Mucosa of rectum (tissue), 2 donors: ENCODE data around the gene ZNRF3.
"Not testable (repeated sequence)": the region's sequence is repeated elsewhere in the genome, so short reads cannot be mapped to it uniquely, and the experiment has no call there.

Experiments used
- H3K27ac ChIP-seq, 2 donors: one replicate each; pipeline ENCODE4 v1.7.0; 2013; ENCODE audit warnings: inconsistent platforms in 2 of 2, low read depth in 2 of 2, low read length in 2 of 2
- H3K27me3 ChIP-seq, 2 donors: one replicate each; pipeline ENCODE4 v1.7.0; 2013; ENCODE audit warnings: low read length in 2 of 2; ENCODE audit not compliant: control insufficient read depth in 2 of 2, insufficient read depth in 2 of 2
- H3K36me3 ChIP-seq, 2 donors: one replicate each; pipeline ENCODE4 v1.7.0; 2013; ENCODE audit warnings: low read length in 2 of 2; ENCODE audit not compliant: control insufficient read depth in 2 of 2, insufficient read depth in 2 of 2
- H3K4me1 ChIP-seq, 2 donors: one replicate each; pipeline ENCODE4 v1.7.0; 2013; ENCODE audit warnings: low read length in 2 of 2, mild to moderate bottlenecking in 1 of 2; ENCODE audit not compliant: control insufficient read depth in 2 of 2, insufficient read depth in 2 of 2
- H3K4me3 ChIP-seq, 2 donors: one replicate each; pipeline ENCODE4 v1.7.0; 2013; ENCODE audit warnings: low read length in 2 of 2
- H3K9ac ChIP-seq, 2 donors: one replicate each; pipeline ENCODE4 v1.7.0; 2013; ENCODE audit warnings: low read length in 2 of 2, low read depth in 1 of 2, mild to moderate bottlenecking in 1 of 2
- H3K9me3 ChIP-seq, 2 donors: one replicate each; pipeline ENCODE4 v1.7.0; 2013; ENCODE audit warnings: low read length in 2 of 2; ENCODE audit not compliant: control insufficient read depth in 2 of 2
- donor health status: healthy.
- donor health status: Normal muscosa, but diverticular disease.

The ZNRF3 gene

DNA sequence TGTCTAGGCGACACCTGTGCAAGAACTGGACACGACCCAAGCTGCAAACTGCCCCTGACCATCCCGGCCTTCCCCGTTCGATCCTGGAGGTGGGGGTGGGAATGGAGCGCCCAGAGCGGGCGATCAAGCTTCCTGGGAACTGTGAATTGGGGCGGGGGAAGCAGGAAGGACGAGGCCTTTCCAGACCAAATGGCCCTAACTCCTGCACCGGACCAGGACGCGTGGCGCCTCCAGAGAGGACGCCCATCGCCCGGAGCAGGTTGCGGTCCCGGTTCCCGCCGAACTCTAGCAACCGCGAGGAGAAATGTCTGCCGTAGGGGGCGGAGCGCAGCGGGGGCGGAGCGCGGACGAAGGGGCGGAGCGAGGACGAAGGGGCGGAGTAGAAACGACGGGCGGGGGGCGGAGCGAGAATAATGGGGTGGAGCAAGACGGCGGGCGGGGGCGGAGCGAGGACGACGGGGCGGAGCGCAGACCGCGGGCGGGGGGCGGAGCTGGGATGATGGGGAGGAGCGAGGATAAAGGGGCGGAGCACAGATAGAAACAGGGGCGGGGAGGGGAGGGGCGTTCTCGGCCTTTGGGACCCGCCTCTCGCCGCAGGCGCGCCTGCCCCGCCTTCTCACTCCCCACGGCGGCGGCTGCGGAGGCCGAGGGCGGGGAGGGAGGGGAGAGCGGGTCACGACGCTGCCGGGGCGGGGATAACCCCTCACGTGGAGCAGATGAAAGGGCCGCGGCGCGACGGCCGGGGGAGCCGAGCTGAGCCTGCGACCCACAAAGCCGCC lies at the start of gene ZNRF3:
Gene ZNRF3 (plus strand): TSS at position 695 of the 779 bp plus-strand sequence. CDS start 195 bp downstream, outside the sequence.
- Histone ChIP-seq H3K9ac (peak within 1 kb of the TSS; percentile 47 to 63), H3K4me1 (peaks cover 21 to 24% of the 10 kb centered on the region in 2 donors)

DNA sequence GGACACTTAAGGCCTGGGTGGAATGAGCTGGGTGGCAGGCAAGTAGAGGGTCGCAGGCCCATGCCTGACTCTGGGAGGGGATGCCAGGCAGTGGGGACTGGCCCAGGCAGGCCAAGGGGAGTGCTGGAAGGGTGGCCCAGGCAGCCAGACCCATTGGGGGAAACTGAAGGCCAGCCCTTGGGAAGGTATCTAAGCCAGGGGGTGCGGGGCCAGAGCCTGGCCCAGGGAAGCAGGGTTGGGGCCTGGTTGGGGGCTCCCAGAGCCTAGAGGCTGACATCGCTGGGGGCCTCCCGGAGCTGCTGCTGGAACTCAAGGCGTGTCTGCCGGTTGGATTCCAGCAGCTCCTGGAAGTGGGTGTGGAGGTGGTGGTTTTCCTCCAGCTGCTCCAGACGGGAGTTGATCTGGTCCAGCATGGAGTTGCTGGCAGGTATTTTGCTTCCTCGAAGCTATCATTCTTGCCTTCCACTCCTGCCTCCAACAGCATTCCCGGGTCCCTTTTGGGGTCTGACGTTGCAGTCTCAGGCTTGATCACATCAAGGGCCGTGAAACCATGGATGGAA lies 47.7 kb upstream of the ZNRF3 start:
- H3K4me1 ChIP-seq: no peaks in the 10 kb centered on the region
- H3K27me3 ChIP-seq: no peaks in the 10 kb centered on the region
- no peak overlapping the region for H3K4me3 ChIP-seq
- H3K36me3 ChIP-seq: no peaks in the 10 kb centered on the region
- no peaks in the 10 kb centered on the region for H3K9me3 ChIP-seq
- no peak overlapping the region for H3K9ac ChIP-seq
- H3K27ac ChIP-seq: no peak overlapping the region

More for the DNA sequence above, at the start of gene ZNRF3:
- Histone ChIP-seq H3K9me3 (no peaks in the 10 kb centered on the region), H3K27me3 (no peaks in the 10 kb centered on the region), H3K4me3 (peak within 1 kb of the TSS; percentile 80 to 83), H3K27ac (peak within 1 kb of the TSS; percentile 56 to 70), H3K36me3 (no peaks in the 10 kb centered on the region)

DNA sequence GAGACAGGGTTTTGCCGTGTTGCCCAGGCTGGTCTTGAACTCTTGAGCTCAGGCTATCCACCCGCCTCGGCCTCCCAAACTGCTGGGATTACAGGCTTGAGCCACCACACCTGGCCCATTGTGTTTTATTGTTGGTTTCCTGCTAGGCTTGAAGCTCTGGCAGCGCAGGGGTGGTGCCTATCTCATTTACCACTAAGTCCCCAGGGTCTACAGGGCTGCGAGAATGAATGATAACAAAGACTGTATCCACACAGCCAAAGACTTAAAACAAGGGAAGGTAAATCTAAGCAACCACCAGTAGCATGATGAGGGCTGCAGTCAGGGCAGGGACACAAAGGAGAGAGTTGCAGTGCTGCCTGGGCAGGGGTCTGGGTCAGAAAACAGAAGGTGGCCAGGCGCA lies 45.7 kb upstream of the ZNRF3 start:
- H3K4me3 ChIP-seq: no peak overlapping the region
- no peaks in the 10 kb centered on the region for H3K36me3 ChIP-seq
- H3K27ac ChIP-seq: no peak overlapping the region
- no peaks in the 10 kb centered on the region for H3K27me3 ChIP-seq
- no peaks in the 10 kb centered on the region for H3K4me1 ChIP-seq
- H3K9me3 ChIP-seq: no peaks in the 10 kb centered on the region
- no peak overlapping the region for H3K9ac ChIP-seq

DNA sequence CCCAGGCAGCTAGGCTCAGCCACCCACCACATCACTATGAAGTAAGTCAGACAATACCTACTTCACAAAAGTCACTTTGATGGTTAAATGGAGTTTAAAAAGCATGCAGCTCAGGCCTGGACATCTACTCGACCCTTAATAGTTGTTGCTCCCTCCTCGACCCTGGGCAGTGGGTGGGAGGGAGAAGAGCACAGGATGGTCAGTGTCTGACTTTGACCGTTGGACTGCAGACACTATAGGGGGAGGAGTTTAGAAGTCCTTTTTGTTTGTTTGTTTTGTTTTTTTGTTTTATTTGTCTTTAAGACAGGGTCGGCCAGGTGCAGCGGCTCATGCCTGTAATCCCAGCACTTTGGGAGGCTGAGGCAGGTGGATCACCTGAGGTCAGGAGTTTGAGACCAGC lies 44.4 kb upstream of the ZNRF3 start:
- no peak overlapping the region for H3K27ac ChIP-seq
- no peaks in the 10 kb centered on the region for H3K27me3 ChIP-seq
- H3K36me3 ChIP-seq: no peaks in the 10 kb centered on the region
- no peak overlapping the region for H3K4me3 ChIP-seq
- H3K9ac ChIP-seq: no peak overlapping the region
- H3K9me3 ChIP-seq: no peaks in the 10 kb centered on the region
- peaks cover 0 to 5% of the 10 kb centered on the region in 2 donors for H3K4me1 ChIP-seq

DNA sequence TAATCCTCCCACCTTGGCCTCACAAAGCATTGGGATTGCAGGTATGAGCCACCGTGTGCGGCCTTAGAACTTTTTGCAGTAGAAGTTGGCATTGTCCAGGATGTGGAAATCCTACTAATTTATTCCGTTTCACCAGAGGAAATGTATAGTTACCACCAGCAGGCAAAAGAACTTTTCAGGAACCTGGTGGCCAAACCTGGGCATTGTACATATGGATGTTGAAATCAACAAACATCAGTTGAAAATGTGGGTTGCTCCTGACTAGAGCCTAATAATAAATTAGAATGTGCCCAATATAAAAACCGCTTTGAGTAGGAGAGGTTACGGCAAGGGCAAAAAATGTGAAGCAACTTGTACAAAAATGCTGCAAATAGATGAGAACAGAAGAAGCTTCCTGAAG lies 42.3 kb upstream of the ZNRF3 start:
- H3K4me3 ChIP-seq: no peak overlapping the region
- H3K9me3 ChIP-seq: no peaks in the 10 kb centered on the region
- no peaks in the 10 kb centered on the region for H3K27me3 ChIP-seq
- H3K36me3 ChIP-seq: no peaks in the 10 kb centered on the region
- no peak overlapping the region for H3K9ac ChIP-seq
- H3K27ac ChIP-seq: no peak overlapping the region
- peaks cover 0 to 5% of the 10 kb centered on the region in 2 donors for H3K4me1 ChIP-seq

DNA sequence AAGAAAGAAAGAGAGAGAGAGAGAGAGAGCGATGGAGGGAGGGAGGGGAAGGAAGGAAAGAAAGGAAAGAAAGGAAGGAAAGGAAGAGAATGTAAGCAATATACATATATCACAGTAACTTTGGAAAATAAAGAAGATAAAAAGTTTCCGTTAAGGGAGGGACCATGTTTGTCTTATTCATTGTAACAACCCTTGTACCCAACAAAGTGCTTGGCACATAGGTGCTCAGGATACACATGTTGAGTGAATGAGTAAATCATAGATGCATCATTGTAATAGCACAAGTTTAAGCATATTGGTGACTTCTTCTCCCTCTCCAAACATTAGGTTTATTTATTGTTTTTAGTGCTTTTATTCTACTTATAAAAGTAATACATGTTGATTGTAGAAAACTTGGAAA lies 39.7 kb upstream of the ZNRF3 start:
- Histone ChIP-seq H3K4me1 (peaks cover 0 to 5% of the 10 kb centered on the region in 2 donors), H3K4me3 (no peak overlapping the region), H3K9ac (no peak overlapping the region), H3K27ac (no peak overlapping the region), H3K27me3 (no peaks in the 10 kb centered on the region), H3K36me3 (no peaks in the 10 kb centered on the region), H3K9me3 (no peaks in the 10 kb centered on the region)

DNA sequence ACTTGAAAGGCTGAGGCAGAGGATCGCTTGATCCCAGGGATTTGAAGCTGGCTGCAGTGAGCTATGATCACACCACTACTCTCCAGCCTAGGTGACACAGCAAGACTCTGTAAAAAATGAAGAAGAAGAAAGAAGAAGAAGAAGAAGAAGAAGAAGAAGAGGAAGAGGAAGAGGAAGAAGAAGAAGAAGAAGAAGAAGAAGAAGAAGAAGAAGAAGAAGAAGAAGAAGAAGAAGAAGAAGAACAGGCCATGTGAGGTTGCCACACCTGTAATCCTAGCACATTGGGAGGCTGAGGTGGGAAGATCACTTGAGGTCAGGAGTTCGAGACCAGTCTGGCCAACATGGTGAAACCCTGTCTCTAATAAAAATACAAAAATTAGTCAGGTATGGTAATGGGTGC lies 39.1 kb upstream of the ZNRF3 start:
- not testable (repeated sequence) for H3K27ac ChIP-seq, H3K9me3 ChIP-seq, H3K4me1 ChIP-seq, H3K9ac ChIP-seq, H3K4me3 ChIP-seq, H3K27me3 ChIP-seq, H3K36me3 ChIP-seq

DNA sequence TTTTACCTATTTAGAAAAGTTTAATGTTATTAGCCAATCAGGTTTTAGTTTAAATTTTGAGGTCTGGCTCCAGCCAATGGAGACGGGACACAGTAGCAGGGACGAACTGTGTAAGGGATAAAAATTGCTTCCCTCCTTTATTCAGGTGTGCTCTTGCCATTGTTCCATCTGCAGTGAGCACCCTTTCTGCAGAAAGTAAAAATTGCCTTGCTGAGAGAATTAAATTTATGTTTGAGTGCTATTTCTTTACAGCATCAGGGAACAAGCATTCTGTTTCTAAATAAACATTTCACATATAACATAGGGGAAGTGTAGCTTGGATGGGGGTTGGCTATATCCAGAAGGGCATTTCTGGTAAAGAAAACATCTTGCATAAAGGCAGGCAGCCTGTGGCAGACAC lies 36.4 kb upstream of the ZNRF3 start:
- H3K27me3 ChIP-seq: no peaks in the 10 kb centered on the region
- no peaks in the 10 kb centered on the region for H3K9me3 ChIP-seq
- H3K27ac ChIP-seq: no peak overlapping the region
- no peak overlapping the region for H3K9ac ChIP-seq
- peaks cover 0 to 5% of the 10 kb centered on the region in 2 donors for H3K4me1 ChIP-seq
- no peak overlapping the region for H3K4me3 ChIP-seq
- no peaks in the 10 kb centered on the region for H3K36me3 ChIP-seq

DNA sequence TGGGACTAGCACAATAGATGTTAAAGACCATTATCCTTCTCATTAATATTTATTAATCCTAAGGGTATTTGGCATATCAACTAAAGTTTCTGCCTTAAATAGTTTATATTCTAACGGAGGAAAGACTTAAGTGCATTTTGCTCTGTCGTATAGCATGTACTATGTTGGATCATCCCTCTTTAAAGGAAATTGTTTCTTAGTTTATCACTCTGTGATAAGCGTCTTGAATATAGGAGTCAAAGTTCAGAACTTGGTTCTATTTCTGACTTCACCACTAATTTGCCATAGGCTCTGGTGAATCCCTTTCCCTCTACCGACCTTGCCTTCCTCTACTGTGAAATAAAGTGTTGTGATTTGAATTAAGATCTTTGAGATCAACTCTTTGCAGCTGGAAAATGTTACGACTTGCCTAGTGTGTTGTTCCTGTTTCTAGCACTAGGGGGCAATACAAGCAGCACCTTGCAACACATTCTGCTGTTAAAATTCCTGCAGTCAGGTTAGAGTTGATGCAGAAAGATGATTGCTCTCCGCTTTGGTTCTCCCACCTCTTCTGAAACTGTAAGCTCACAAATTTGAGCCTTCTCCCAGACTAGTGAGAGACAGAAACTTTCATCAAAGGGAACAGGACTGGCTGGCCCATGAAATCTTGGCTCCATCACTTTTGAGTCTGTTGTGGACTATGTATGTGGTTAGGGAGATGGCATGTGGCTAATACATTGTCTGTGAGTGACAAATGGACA lies 27.8 kb upstream of the ZNRF3 start:
- H3K4me1 ChIP-seq: peaks cover 3% of the 10 kb centered on the region in 2 donors
- no peak overlapping the region for H3K27ac ChIP-seq
- H3K9me3 ChIP-seq: no peaks in the 10 kb centered on the region
- peak overlapping the region in 1 of 2 donors; percentile 26 for H3K4me3 ChIP-seq
- H3K36me3 ChIP-seq: no peaks in the 10 kb centered on the region
- H3K27me3 ChIP-seq: no peaks in the 10 kb centered on the region
- no peak overlapping the region for H3K9ac ChIP-seq

DNA sequence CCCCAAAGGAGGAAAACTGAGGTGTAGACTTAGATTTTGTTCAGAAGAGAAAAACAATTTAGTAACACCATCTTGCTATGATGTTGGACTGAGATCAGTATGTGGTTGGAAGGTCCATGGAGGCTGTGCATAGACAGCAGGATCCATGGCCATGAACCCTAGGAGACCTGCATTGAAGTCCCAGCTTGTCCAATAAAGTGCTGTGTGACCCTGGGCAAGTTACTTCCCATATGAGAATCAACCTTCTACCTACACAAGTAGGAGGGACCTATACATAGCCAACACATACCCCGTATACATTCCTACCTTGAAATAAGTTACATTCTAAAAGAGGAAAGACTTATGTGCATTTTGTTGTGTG lies 27.3 kb upstream of the ZNRF3 start:
- Histone ChIP-seq H3K27me3 (no peaks in the 10 kb centered on the region), H3K36me3 (no peaks in the 10 kb centered on the region), H3K4me3 (no peak overlapping the region), H3K9me3 (no peaks in the 10 kb centered on the region), H3K27ac (no peak overlapping the region), H3K9ac (no peak overlapping the region), H3K4me1 (peaks cover 3% of the 10 kb centered on the region in 2 donors)
